ENCODE data around the gene BMP5. TPM values are rescaled to one million over a fixed set of nuclear protein-coding genes. Genes with fewer than 3 reads are reported as not detected.

BMP5 gene
- polyA plus RNA-seq, 1 donor from 2014 or later: 0.14 TPM

DNA sequence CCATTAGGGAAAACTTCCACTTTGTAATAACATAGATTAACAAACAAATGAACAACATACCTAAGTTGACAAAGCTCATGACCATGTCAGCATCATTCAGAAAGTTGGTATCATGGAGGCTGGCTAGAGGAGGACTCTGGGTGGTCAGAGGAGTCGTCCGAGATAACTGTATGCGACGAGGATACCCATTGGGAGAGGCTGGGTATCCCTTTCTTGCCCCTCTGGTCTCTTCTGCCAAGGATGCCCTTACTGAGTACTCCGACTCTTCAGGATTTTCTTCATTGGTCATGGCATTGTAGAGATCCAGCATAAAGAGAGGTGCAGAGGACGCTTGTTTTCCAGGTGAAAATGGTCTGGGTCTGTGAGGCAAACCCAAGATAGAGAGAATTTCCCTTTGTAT, 1.1 kb downstream of the BMP5 start:
- H3K4me2 ChIP-seq (ENCODE audit: low read length): no peak overlapping the region

DNA sequence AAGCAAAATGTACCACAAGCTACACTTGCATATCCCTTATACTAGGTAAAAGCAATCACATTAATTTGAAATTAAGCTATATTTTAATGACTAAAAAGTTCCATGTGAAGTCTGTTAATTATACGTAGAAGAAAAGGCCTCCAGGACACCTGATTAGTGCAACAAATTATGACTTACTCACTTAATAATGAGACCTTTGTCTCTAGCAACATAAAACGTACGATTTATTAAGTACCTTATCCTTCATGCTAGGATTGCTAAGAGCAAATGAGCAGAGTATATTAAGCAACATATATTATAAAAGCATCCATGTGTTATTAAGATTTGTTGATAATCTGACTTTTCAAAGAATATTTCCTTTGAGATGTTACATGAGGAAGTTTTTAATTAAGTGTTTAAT, 2.5 kb downstream of the BMP5 start:
- H3K27ac ChIP-seq (ENCODE audit: low read length): no peak overlapping the region
- H3K9me3 ChIP-seq (ENCODE audit: low read length): no peaks in the 10 kb centered on the region
- no peak overlapping the region for H3K4me3 ChIP-seq (ENCODE audit: low read length)
- no peaks in the 10 kb centered on the region for H3F3A ChIP-seq (ENCODE audit: insufficient read depth, low read length, poor library complexity, severe bottlenecking)
- H3K79me2 ChIP-seq (replicated peaks; ENCODE audit: insufficient read depth, low read length): no peaks in the 10 kb centered on the region
- no peaks in the 10 kb centered on the region for H3K9me2 ChIP-seq (ENCODE audit: insufficient read depth, low read length)
- no peaks in the 10 kb centered on the region for H3K27me3 ChIP-seq (ENCODE audit: insufficient read depth, low read depth, low read length)
- H2AFZ ChIP-seq (ENCODE audit: low read depth, low read length): no peak overlapping the region
- H3K4me2 ChIP-seq (ENCODE audit: low read length): no peak overlapping the region
- H3K36me3 ChIP-seq (ENCODE audit: insufficient read depth, low read length): no peaks in the 10 kb centered on the region
- no peak overlapping the region for H3K9ac ChIP-seq (ENCODE audit: low read length)
- TF ChIP-seq SMC3 (conservative IDR thresholded peaks at IDR 0.05; ENCODE audit: poor library complexity): no peak
- TF ChIP-seq, protein P1, sequence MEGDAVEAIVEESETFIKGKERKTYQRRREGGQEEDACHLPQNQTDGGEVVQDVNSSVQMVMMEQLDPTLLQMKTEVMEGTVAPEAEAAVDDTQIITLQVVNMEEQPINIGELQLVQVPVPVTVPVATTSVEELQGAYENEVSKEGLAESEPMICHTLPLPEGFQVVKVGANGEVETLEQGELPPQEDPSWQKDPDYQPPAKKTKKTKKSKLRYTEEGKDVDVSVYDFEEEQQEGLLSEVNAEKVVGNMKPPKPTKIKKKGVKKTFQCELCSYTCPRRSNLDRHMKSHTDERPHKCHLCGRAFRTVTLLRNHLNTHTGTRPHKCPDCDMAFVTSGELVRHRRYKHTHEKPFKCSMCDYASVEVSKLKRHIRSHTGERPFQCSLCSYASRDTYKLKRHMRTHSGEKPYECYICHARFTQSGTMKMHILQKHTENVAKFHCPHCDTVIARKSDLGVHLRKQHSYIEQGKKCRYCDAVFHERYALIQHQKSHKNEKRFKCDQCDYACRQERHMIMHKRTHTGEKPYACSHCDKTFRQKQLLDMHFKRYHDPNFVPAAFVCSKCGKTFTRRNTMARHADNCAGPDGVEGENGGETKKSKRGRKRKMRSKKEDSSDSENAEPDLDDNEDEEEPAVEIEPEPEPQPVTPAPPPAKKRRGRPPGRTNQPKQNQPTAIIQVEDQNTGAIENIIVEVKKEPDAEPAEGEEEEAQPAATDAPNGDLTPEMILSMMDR (IDR thresholded peaks at IDR 0.05; ENCODE audit: poor library complexity, severe bottlenecking): no peak
- H4K20me1 ChIP-seq (ENCODE audit: insufficient read depth): no peaks in the 10 kb centered on the region

More for the DNA sequence above, 1.1 kb downstream of the BMP5 start:
- H3K4me3 ChIP-seq (ENCODE audit: low read length): no peak overlapping the region
- no peaks in the 10 kb centered on the region for H3K27me3 ChIP-seq (ENCODE audit: insufficient read depth, low read depth, low read length)
- no peaks in the 10 kb centered on the region for H3K79me2 ChIP-seq (replicated peaks; ENCODE audit: insufficient read depth, low read length)
- H3K36me3 ChIP-seq (ENCODE audit: insufficient read depth, low read length): no peaks in the 10 kb centered on the region
- H4K20me1 ChIP-seq (ENCODE audit: insufficient read depth): no peaks in the 10 kb centered on the region
- TF ChIP-seq EP300 (conservative IDR thresholded peaks at IDR 0.05; ENCODE audit: poor library complexity, severe bottlenecking) (no peak), EZH2 (IDR thresholded peaks at IDR 0.05; ENCODE audit: borderline replicate concordance, insufficient read depth, low read length, poor library complexity, severe bottlenecking) (no peak), TAF1 (IDR thresholded peaks at IDR 0.05; ENCODE audit: low read depth) (no peak), POLR2AphosphoS5 (IDR thresholded peaks at IDR 0.05) (no peak), RAD21 (conservative IDR thresholded peaks at IDR 0.05) (no peak), SMC3 (conservative IDR thresholded peaks at IDR 0.05; ENCODE audit: poor library complexity) (no peak), MXI1 (conservative IDR thresholded peaks at IDR 0.05; ENCODE audit: poor library complexity, severe bottlenecking) (no peak)
- TF ChIP-seq, protein P2, sequence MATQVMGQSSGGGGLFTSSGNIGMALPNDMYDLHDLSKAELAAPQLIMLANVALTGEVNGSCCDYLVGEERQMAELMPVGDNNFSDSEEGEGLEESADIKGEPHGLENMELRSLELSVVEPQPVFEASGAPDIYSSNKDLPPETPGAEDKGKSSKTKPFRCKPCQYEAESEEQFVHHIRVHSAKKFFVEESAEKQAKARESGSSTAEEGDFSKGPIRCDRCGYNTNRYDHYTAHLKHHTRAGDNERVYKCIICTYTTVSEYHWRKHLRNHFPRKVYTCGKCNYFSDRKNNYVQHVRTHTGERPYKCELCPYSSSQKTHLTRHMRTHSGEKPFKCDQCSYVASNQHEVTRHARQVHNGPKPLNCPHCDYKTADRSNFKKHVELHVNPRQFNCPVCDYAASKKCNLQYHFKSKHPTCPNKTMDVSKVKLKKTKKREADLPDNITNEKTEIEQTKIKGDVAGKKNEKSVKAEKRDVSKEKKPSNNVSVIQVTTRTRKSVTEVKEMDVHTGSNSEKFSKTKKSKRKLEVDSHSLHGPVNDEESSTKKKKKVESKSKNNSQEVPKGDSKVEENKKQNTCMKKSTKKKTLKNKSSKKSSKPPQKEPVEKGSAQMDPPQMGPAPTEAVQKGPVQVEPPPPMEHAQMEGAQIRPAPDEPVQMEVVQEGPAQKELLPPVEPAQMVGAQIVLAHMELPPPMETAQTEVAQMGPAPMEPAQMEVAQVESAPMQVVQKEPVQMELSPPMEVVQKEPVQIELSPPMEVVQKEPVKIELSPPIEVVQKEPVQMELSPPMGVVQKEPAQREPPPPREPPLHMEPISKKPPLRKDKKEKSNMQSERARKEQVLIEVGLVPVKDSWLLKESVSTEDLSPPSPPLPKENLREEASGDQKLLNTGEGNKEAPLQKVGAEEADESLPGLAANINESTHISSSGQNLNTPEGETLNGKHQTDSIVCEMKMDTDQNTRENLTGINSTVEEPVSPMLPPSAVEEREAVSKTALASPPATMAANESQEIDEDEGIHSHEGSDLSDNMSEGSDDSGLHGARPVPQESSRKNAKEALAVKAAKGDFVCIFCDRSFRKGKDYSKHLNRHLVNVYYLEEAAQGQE (IDR thresholded peaks at IDR 0.05; ENCODE audit: borderline replicate concordance): no peak
- TF ChIP-seq, protein P1 (IDR thresholded peaks at IDR 0.05; ENCODE audit: poor library complexity, severe bottlenecking): no peak
- H2AFZ ChIP-seq (ENCODE audit: low read depth, low read length): no peak overlapping the region
- no peaks in the 10 kb centered on the region for H3K9me2 ChIP-seq (ENCODE audit: insufficient read depth, low read length)
- no peak overlapping the region for H3K27ac ChIP-seq (ENCODE audit: low read length)
- H3K9me3 ChIP-seq (ENCODE audit: low read length): no peaks in the 10 kb centered on the region
- no peak overlapping the region for H3K9ac ChIP-seq (ENCODE audit: low read length)
- no peaks in the 10 kb centered on the region for H3F3A ChIP-seq (ENCODE audit: insufficient read depth, low read length, poor library complexity, severe bottlenecking)
